22Rv1 (cell line): Measurements from ENCODE around the gene NTN1.

Source experiments
- H3K27ac ChIP-seq: fragments of 450-650 bp; 2 replicates; pipeline ENCODE4 v1.5.1; 2017
- CTCF ChIP-seq: fragments of 450-650 bp; IDR thresholded peaks from 2 replicates; pipeline ENCODE4 v1.5.1; 2017; ENCODE audit warnings: mild to moderate bottlenecking
- ZFX ChIP-seq: fragments of 450-650 bp; IDR thresholded peaks from 2 replicates; pipeline ENCODE4 v1.6.1; 2017; ENCODE audit warnings: antibody characterized with exemption, borderline replicate concordance

NTN1 gene

GRCh38 chr17:9279893-9280292 is 258.6 kb downstream of the NTN1 start:
- no peak overlapping the region for H3K27ac ChIP-seq
- TF ChIP-seq ZFX (no peak), CTCF (no peak)

GRCh38 chr17:9283909-9284308 is 262.6 kb downstream of the NTN1 start:
- H3K27ac ChIP-seq, result no peak overlapping the region
- TF ChIP-seq ZFX (no peak), CTCF (no peak)

GRCh38 chr17:9284884-9285283 is 263.6 kb downstream of the NTN1 start:
- no peak overlapping the region for H3K27ac ChIP-seq
- TF ChIP-seq ZFX (no peak), CTCF (no peak)

GRCh38 chr17:9285602-9286427 is 264.5 kb downstream of the NTN1 start:
- H3K27ac ChIP-seq, result no peak overlapping the region
- TF ChIP-seq CTCF (no peak), ZFX (no peak)

- TF ChIP-seq ZFX, result no peak
- TF ChIP-seq CTCF, result no peak
- H3K27ac ChIP-seq, result no peak overlapping the region
Observed at GRCh38 chr17:9286434-9286833, 265.1 kb downstream of the NTN1 start.

GRCh38 chr17:9287306-9287705 is 266.0 kb downstream of the NTN1 start:
- no peak overlapping the region for H3K27ac ChIP-seq
- no peak for TF ChIP-seq CTCF
- no peak for TF ChIP-seq ZFX

GRCh38 chr17:9290226-9290613 is 268.9 kb downstream of the NTN1 start:
- TF ChIP-seq CTCF (no peak), ZFX (no peak)
- no peak overlapping the region for H3K27ac ChIP-seq
